ENCODE measurements around the gene HERPUD1.

The HERPUD1 gene

DNA sequence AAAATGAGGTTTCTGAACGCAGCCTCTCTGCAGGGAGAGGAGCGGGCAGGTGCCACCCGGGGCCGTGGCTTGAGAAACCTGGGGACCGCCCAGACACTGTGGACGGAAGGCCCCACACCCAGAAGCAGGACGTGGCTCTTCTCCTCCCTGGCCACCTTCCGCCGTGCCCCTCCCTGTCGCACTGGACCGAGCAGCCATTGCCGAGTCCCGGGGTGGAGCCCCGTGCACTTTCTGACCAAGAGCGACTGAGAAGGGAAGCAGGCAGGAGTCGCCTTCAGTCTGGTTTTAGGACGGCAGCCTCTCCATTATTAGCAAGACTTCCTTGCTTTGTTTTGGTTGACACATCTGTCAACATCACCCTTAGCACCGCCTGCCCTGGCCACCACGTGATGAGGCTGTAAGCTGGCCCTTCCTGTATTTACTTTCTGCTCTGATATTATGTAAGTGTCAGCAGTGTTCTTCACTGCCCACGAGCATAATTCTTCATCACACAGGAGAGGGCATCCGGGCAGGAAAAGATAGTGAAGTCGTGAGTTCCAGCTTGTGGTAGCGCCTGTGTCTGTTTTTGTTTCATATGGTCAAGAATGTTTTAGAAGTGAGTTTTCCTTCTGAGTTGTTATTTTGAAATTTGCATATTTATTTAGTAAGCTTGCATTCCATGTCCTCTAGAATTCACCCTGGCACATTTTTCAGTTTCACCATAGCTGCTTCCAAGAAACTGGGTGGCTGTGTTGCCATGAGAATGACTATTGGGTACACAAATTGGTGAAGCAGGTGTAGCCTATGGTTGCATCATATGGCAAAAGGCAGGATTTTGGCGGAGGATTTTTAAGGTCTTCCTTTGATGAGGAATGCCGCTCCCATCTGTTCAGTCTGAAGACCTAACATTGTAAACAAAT is 1.0 kb downstream of the HERPUD1 start:
- TF ChIP-seq CTCF (conservative IDR thresholded peaks at IDR 0.05) = no peak
- H3K27ac ChIP-seq = peak overlapping the region; percentile 92

DNA sequence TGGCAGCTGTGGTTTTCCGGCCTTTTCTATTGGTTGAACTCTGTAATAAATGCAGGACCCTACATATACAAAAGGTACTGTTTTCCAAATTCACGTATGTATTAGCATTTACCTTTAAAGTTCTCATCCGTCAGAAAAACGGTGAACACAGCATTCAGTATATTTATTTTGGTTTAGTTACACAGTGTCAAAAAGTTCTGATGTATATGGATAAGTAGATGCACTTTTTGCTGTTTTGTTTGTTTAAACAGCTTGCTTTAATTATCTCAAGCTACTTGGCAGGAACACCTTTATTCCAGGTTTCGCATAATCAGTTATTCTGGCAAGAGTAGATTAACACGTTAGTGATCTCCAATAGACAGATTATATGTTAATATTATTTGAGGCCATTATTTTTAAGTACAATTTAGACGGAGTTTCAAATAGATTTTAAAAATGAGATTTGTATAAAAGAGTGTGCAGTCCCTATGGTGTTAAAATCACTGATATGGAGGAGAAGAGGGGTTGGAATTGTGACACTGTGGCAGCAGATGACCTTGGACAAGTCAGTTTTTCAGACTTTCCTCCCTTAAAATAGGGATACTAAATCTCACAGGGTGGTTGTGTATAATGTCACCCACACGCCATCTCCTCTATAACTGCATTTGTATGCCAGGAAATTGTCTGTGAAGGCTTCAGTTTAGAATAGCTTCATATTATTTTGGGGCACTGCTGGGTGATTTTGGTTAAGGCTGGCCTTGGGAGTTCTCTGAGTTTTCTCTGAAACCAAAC is 2.1 kb downstream of the HERPUD1 start:
- TF ChIP-seq CTCF (conservative IDR thresholded peaks at IDR 0.05) = no peak
- H3K27ac ChIP-seq = peak overlapping the region; percentile 92

- peak overlapping the region; percentile 92; the same call in 1 of the 2 replicates for H3K27ac ChIP-seq
Measured at GRCh38 chr16:56934599-56935145, 2.7 kb downstream of the HERPUD1 start.

GRCh38 chr16:56935201-56935600 is 3.3 kb downstream of the HERPUD1 start:
- no peak for TF ChIP-seq CTCF (conservative IDR thresholded peaks at IDR 0.05)

DNA sequence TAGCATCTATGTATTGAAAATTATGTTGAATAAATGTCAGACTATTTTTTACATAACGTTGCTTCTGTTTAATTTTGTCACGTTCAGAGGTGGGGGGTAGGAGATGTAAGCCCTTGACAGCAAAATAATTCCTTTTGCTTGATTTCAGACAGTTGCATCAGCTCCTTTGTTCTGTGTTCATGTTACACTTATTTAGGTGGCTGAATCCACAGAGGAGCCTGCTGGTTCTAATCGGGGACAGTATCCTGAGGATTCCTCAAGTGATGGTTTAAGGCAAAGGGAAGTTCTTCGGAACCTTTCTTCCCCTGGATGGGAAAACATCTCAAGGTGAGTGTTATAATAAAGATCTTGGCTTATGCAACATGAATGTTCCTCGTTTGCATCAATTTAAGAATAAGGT is 4.5 kb downstream of the HERPUD1 start:
- no peak for TF ChIP-seq CTCF (conservative IDR thresholded peaks at IDR 0.05)

More at GRCh38 chr16:56935201-56935600, 3.3 kb downstream of the HERPUD1 start:
- no peak overlapping the region; the same call in 1 of the 2 replicates for H3K27ac ChIP-seq

GRCh38 chr16:56936950-56937349 is 5.0 kb downstream of the HERPUD1 start:
- no peak for TF ChIP-seq CTCF (conservative IDR thresholded peaks at IDR 0.05)
- H3K27ac ChIP-seq = no peak overlapping the region

More for the DNA sequence above, 4.5 kb downstream of the HERPUD1 start:
- no peak overlapping the region for H3K27ac ChIP-seq

DNA sequence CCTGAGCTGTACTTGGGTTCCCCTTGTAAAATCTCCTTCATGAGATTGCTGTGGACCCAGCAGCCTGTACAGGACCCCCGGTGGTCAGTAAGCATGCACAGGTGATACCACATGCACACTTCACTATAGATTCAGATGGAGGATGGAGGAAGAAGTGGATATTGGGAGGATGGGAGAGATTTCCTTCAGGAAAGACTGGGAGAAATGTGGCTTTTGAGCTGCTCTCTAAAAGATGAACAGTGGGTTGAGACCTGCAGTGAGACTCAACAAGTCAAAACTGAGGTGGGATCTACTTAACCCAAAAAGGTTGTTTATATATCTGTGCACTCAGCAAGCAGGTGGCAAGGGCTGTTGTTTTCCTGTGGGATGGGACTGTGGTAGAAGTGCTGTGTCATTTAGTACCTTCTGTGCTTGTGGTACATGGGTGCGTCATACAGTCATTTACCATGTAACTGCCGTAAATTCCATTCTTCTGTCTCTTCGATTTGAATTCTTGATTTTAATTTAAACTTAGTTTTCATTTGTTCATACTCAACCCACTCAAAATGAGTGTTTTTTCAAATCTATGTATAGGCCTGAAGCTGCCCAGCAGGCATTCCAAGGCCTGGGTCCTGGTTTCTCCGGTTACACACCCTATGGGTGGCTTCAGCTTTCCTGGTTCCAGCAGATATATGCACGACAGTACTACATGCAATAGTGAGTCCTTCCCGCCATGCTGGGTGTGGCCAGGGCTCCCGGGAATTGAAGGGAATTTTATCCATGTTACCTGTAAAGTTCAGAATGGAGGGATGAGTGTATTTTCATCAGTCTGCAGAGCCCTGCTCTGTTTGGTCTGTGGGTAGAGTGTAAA is 6.9 kb downstream of the HERPUD1 start:
- TF ChIP-seq CTCF (conservative IDR thresholded peaks at IDR 0.05) = no peak
- H3K27ac ChIP-seq = no peak overlapping the region
